Heart left ventricle (tissue), 16 donors: ENCODE results near the gene SUPT20HL2. TPM values are rescaled to one million over a fixed set of nuclear protein-coding genes. Genes with fewer than 3 reads are reported as not detected.

Source experiments
- ATAC-seq, 4 donors: fragments of 200-7000 bp; cut with Tn5 transposase; one replicate each; pipeline ENCODE4 v1.9.1; 2020 to 2022; ENCODE audit warnings: moderate library complexity in 4 of 4, mild to moderate bottlenecking in 3 of 4, moderate number of reproducible peaks in 1 of 4
- DNase-seq, 5 donors: peaks; one replicate each; pipeline ENCODE4 v3.0.0-alpha.2; 2020
- H3K27ac ChIP-seq, 12 donors: fragments of 200-600 bp; sonication (generic) in 4 of 12; one replicate each; pipeline versions ENCODE4 v1.5.0 to v1.8.0; 2016 to 2022; ENCODE audit warnings: mild to moderate bottlenecking in 2 of 12
- H3K27me3 ChIP-seq, 9 donors: fragments of 200-600 bp; sonication (generic) in 2 of 9; one replicate each; pipeline versions ENCODE4 v1.5.1 to v1.8.0; 2016 to 2022; ENCODE audit warnings: mild to moderate bottlenecking in 3 of 9
- H3K36me3 ChIP-seq, 9 donors: fragments of 200-600 bp; sonication (generic) in 2 of 9; one replicate each; pipeline versions ENCODE4 v1.5.0 to v1.8.0; 2018 to 2022; ENCODE audit warnings: mild to moderate bottlenecking in 2 of 9
- H3K4me1 ChIP-seq, 12 donors: fragments of 200-600 bp; sonication (generic) in 4 of 12; one replicate each; pipeline versions ENCODE4 v1.5.0 to v1.8.0; 2016 to 2022; ENCODE audit warnings: mild to moderate bottlenecking in 3 of 12
- H3K4me3 ChIP-seq, 12 donors: fragments of 200-600 bp; sonication (generic) in 4 of 12; one replicate each; pipeline versions ENCODE4 v1.5.0 to v1.8.0; 2017 to 2022; ENCODE audit warnings: mild to moderate bottlenecking in 9 of 12, moderate library complexity in 4 of 12
- H3K9me3 ChIP-seq, 12 donors: fragments of 200-600 bp; sonication (generic) in 4 of 12; one replicate each; pipeline versions ENCODE4 v1.5.0 to v1.8.0; 2016 to 2022; ENCODE audit warnings: mild to moderate bottlenecking in 1 of 12
- POLR2A ChIP-seq, 2 donors: fragments of 450-650 bp; IDR thresholded peaks; one replicate each; pipeline ENCODE4 v1.6.1; 2017; ENCODE audit warnings: antibody characterized with exemption in 2 of 2, mild to moderate bottlenecking in 2 of 2, moderate library complexity in 2 of 2
- WGBS, 4 donors: extraction: QIAGEN DNeasy Blood & Tissue Kit in 2 of 4; methylation state at CpG; one replicate each; pipeline versions ENCODE4 v1.1.5 to v1.1.7; 2013 to 2018; 5-methylcytosine and 5-hydroxymethylcytosine counted together
- intact Hi-C, 10 donors: fragments of 100-400 bp; cut with DNase I; formaldehyde crosslinking; loops; one replicate each; pipeline versions ENCODE4 v1.11.1 to v1.14.2; 2022
- polyA plus RNA-seq, 2 donors: library from polyadenylated mRNA; stranded (reverse); fragments of 200-250 nt; gene quantifications; one replicate each; pipeline ENCODE4 v1.2.3, GENCODE V29; 2013
- total RNA-seq, 9 donors: library from RNA; depleted of rRNA in 2 of 9; stranded (reverse); fragments of >200 nt in 2 of 9; fragmentation: NEBNext Ultra II Directional in 3 of 9; extraction: Animal tissue kit (Norgen Biotek cat#: 25700) in 3 of 9; gene quantifications; one replicate each; pipeline versions ENCODE4 v1.1.0 to v1.2.4, GENCODE V29; 2016 to 2023
- TF ChIP-seq, protein P1 (sequence below), 12 donors: fragments of 200-600 bp; sonication (generic) in 4 of 12; IDR thresholded peaks; one replicate each; pipeline versions ENCODE4 v1.5.0 to v1.8.0; 2018 to 2022; ENCODE audit warnings: antibody characterized with exemption in 12 of 12, mild to moderate bottlenecking in 5 of 12
- donor health status: ischemic (EF 13 %, LVEDD 7.1; RV severe dilation, severe dysfunction).
- donor health status: healthy with polysubstance abuse.
- donor health status: DM: no; HTN: yes; CAD: no.
- donor health status: DM: no; HTN: no; CAD: no.
- donor health status: ischemic (EF 25% LVEDD 6.9; RV normal size, moderate dysfunction).
- donor health status: ischemic (EF 25% LVEDD 5.7; RV mildly dilated, moderate dysfunction).
- donor health status: healthy.
- donor health status: DM: yes; HTN: yes; CAD: no.
- donor health status: ischemic (EF 35%, LVEDD 5.7; RV mildly dilated, moderate dysfunction).
- donor health status: nonischemic (EF 11% LVEDD 7.7; RV severe dilation, severe dysfunction).
- donor health status: DM: yes; HTN: yes; CAD: no.
- donor health status: PGD.
- donor health status: ischemic (EF 29% LVEDD 5.4; RV normal size, mild dysfunction).
- donor health status: nonischemic (EF 23%, LVEDD 6.1; RV moderate dilation, normal function).

SUPT20HL2 gene
- total and polyA plus RNA-seq, 11 donors, result 0.22 TPM; not detected in 10

DNA sequence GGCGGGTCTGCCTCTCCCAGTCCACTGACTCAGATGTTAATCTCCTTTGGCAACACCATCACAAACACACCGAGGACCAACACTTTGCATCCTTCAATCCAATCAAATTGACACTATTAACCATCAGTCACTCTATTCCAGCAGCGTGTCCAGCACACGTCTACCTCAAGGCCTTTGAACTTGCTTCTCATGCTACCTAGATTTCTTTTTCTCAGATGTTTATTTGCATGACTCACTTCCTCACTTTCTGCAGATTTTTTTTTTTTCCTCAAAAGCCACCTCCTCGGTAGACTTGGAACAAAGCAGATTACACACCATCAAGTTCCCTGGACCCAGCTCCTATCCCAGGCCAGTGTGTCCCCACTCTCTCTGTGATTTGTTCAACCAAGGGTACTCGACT, 49.5 kb downstream of the SUPT20HL2 start:
- TF ChIP-seq POLR2A (IDR thresholded peaks at IDR 0.05), result no peak
- TF ChIP-seq, protein P1, sequence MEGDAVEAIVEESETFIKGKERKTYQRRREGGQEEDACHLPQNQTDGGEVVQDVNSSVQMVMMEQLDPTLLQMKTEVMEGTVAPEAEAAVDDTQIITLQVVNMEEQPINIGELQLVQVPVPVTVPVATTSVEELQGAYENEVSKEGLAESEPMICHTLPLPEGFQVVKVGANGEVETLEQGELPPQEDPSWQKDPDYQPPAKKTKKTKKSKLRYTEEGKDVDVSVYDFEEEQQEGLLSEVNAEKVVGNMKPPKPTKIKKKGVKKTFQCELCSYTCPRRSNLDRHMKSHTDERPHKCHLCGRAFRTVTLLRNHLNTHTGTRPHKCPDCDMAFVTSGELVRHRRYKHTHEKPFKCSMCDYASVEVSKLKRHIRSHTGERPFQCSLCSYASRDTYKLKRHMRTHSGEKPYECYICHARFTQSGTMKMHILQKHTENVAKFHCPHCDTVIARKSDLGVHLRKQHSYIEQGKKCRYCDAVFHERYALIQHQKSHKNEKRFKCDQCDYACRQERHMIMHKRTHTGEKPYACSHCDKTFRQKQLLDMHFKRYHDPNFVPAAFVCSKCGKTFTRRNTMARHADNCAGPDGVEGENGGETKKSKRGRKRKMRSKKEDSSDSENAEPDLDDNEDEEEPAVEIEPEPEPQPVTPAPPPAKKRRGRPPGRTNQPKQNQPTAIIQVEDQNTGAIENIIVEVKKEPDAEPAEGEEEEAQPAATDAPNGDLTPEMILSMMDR (IDR thresholded peaks at IDR 0.05), result no peak
- H3K9me3 ChIP-seq, result no peaks in the 10 kb centered on the region
- peaks cover 0 to 11% (median 0%) of the 10 kb centered on the region in 12 donors for H3K4me1 ChIP-seq
- intact Hi-C loops, result loop anchor here in 3 of 10 donors (10.0 kb wide), 2 partner anchors 100 to 230 kb away; partner anchors contain the start of gene SUPT20HL1 (in 1 of the 3)
- H3K36me3 ChIP-seq, result no peaks in the 10 kb centered on the region
- no peak overlapping the region for H3K27ac ChIP-seq
- H3K4me3 ChIP-seq, result no peak overlapping the region
- ATAC-seq, result no peak
- WGBS, 4 donors, result 71 to 88% (median 78%) methylated on average over 6 of the region's 6 CpGs
- DNase-seq, result no peak
- H3K27me3 ChIP-seq, result peaks cover 0 to 38% (median 0%) of the 10 kb centered on the region in 9 donors

DNA sequence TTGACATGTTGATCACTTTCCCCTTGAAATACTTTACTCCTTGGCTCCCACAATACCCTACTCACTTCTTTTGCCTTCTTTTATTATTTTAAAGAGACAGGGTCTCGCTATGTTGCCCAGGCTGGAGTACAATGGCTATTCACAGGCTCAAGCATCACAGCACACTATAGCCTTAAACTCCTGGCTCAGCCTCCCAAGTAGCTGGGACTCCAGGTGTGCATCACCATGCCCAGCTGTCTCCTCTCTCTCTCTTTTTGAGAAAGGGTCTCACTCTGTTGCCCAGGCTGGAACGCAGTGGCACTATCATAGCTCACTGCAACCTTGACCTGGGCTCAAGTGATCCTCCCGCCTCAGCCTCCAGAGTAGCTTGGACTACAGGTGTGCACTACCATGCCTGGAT, 51.6 kb downstream of the SUPT20HL2 start:
- Histone ChIP-seq H3K9me3 (no peaks in the 10 kb centered on the region), H3K4me1 (peaks cover 0 to 11% (median 0%) of the 10 kb centered on the region in 12 donors), H3K27ac (no peak overlapping the region), H3K36me3 (no peaks in the 10 kb centered on the region), H3K4me3 (no peak overlapping the region), H3K27me3 (peaks cover 0 to 32% (median 0%) of the 10 kb centered on the region in 9 donors)
- no peak for ATAC-seq
- WGBS, 4 donors, result 85 to 99% (median 93%) methylated on average over 3 of the region's 3 CpGs
- intact Hi-C loops, result loop anchor here in 3 of 10 donors (10.0 kb wide), 2 partner anchors 102 to 232 kb away; partner anchors contain the start of gene SUPT20HL1 (in 1 of the 3)
- DNase-seq, result no peak
- TF ChIP-seq POLR2A (IDR thresholded peaks at IDR 0.05), result no peak
- TF ChIP-seq, protein P1 (IDR thresholded peaks at IDR 0.05), result no peak

Other genes starting within 250 kb of the SUPT20HL2 start
- 10 to 100 TPM; 29.5 to 70.5 (median 44.8) TPM for gene ZFX, start 164.3 kb downstream of the SUPT20HL2 start, total RNA-seq
- gene ZFX, start 164.3 kb downstream of the SUPT20HL2 start, polyA plus RNA-seq, result 1 to 10 TPM; 6.4 to 6.9 TPM
- not detected for gene SUPT20HL1, start 46.6 kb upstream of the SUPT20HL2 start, total RNA-seq
- not detected for gene SUPT20HL1, start 46.6 kb upstream of the SUPT20HL2 start, polyA plus RNA-seq
- gene PDK3, start 151.2 kb upstream of the SUPT20HL2 start, total RNA-seq, result 10 to 100 TPM in 7 of 9 donors, 1 to 10 TPM in 2; 7.8 to 20.3 (median 15.2) TPM
- gene PDK3, start 151.2 kb upstream of the SUPT20HL2 start, polyA plus RNA-seq, result 1 to 10 TPM; 2.4 to 4.8 TPM